ENCODE results near the gene ARID3B.
A peak's percentile ranks its signal among the peaks of the same experiment; 100 is the strongest.
"Not testable (repeated sequence)": the region's sequence is repeated elsewhere in the genome, so short reads cannot be mapped to it uniquely, and the experiment has no call there.

ARID3B gene, protein sequence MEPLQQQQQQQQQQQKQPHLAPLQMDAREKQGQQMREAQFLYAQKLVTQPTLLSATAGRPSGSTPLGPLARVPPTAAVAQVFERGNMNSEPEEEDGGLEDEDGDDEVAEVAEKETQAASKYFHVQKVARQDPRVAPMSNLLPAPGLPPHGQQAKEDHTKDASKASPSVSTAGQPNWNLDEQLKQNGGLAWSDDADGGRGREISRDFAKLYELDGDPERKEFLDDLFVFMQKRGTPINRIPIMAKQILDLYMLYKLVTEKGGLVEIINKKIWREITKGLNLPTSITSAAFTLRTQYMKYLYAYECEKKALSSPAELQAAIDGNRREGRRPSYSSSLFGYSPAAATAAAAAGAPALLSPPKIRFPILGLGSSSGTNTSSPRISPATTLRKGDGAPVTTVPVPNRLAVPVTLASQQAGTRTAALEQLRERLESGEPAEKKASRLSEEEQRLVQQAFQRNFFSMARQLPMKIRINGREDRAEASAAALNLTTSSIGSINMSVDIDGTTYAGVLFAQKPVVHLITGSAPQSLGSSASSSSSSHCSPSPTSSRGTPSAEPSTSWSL

DNA sequence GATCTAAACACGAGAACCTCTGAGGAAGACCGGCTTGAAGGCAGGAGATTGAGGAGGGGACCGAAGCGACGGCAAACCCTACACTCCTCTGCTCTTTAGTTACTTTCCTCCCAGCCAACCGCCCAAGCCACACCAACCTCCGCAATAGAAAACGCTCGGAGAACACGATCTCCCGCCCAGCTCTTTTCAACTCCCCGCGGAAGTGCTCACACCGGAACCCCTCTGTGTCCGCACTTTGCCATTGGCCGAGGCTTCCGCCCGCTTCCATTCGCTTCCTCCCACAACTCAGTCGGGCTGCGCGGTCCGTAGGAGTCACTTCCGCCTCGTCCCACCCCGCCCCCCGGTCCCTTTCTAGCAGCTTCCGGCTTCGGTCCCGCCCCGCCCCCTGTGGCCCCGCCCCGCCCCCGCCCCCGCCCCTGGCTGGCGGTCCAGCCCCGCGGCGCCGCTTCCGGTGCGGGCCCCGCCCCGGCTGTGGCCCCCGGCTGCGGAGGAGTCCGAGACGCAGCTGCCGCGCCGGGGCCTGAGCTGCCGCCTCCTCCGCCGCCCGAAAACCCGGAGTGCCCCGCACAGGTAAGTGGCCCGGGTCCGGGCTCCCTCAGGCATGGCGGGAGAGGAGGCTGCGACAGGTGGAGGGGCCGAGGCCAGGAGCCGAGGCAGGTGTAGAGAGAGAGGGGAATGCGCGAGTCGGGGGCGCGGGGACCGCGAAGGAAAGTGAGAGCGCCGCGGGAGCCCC lies at the start of gene ARID3B:
TSS of gene ARID3B (plus strand) at position 460 of the 733 bp plus-strand sequence. CDS start 2,717 bp downstream, outside the sequence.
- peak; percentile 87 for DNase-seq

- DNase-seq: no peak
Observed at GRCh38 chr15:74496648-74497047, 44.4 kb upstream of the ARID3B start.

- DNase-seq: peak; percentile 74
Observed at GRCh38 chr15:74497584-74497983, 43.4 kb upstream of the ARID3B start.

- DNase-seq: no peak
Observed at GRCh38 chr15:74499366-74499765, 41.7 kb upstream of the ARID3B start.

DNA sequence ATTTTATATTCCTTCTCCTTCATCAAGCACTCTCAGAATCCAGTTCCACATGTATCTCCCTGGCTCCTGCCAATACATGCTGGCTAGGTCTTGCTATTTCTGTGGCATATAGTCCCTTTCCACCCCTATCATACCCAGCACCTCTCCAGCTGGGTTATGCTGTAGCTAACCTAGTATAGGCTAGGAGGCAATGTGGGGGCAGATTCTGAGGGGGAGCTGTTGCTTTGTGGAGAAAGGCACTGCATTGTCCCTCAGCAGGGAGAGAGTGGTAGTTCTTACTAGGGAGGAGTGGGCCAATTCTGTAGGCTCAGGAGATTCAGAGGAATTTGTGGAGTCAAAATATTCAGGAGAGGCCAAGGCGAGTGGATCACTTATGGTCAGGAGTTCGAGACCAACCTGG lies 40.6 kb upstream of the ARID3B start:
- DNase-seq: no peak

- no peak for DNase-seq
Observed at GRCh38 chr15:74502301-74502700, 38.7 kb upstream of the ARID3B start.

GRCh38 chr15:74504418-74504817 lies 36.6 kb upstream of the ARID3B start:
- no peak for DNase-seq

GRCh38 chr15:74504836-74505235 lies 36.2 kb upstream of the ARID3B start:
- DNase-seq: no peak

DNA sequence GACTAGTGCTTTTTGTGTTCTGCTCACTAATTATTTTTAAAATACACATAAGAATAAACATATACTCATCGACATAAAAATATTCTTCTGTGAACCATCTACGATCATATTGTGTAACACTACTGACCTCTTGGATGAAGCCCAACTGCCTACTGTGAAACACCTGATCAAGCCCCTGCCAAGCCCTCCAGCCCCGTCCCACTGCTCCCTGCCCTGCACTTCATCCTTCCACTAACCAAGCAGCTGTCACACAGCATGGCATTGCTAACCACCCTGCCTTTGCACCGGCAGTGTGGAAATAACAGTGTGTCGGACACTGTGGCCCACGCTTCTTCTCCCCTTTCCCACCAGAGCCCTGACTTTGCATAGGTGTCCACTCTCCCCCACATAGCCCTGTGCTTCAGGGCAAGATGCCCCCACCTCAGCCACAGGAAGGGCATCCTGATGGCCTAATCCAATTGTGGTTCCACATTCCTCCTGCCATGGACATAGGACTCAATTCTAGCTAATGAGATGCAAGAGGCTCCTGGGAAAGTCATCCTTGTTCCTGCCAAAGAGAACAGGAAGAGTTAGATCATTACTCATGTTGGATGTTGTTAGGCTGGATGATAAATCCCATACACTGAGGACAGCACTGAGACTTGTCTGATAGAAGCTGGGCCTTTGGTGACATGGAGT lies 35.0 kb upstream of the ARID3B start:
- no peak for DNase-seq

GRCh38 chr15:74506515-74506840 lies 34.5 kb upstream of the ARID3B start:
- DNase-seq: no peak

DNA sequence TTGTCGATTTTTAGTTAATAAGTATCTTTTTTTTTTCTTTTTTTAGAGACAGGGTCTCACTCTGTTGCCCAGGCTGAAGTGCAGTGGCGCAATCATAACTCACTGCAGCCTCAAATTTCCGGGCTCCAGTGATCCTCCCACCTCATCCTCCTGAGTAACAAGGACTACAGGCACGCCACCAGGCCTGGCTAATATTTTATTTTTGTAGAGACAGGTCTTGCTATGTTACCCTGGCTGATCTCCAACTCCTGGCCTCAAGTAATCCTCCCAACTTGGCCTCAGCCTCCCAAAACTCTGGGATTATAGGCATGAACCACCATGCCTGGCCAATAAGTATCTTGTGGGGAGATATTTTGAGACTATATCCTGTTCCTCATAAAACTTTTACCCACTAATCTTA lies 29.4 kb upstream of the ARID3B start:
- DNase-seq: no peak

- not testable (repeated sequence) for DNase-seq
Observed at GRCh38 chr15:74514059-74514458, 27.0 kb upstream of the ARID3B start.

- no peak for DNase-seq
Observed at GRCh38 chr15:74517096-74517495, 23.9 kb upstream of the ARID3B start.

GRCh38 chr15:74519311-74519710 lies 21.7 kb upstream of the ARID3B start:
- no peak for DNase-seq

GRCh38 chr15:74520407-74520806 lies 20.6 kb upstream of the ARID3B start:
- no peak for DNase-seq

GRCh38 chr15:74523982-74524381 lies 17.0 kb upstream of the ARID3B start:
- DNase-seq: no peak

DNA sequence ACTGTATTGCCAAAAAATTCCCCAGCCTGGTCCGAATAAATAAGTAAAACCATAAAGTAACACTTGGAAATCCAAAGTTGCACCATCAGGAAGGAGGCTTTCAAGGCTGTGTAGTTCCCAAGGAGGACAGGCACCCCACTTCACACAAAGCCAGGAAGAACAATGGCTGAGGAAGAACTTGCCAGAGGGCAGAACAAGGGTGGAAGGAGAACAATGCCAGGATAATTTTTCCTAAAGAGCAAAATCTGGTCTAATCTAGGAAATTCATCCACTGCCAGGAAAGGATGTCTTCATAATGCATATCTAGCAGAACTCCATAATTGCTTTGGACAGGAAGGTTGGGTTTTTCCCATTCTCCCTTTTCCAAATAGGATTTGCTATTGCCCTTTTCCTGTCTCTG lies 15.7 kb upstream of the ARID3B start:
- no peak for DNase-seq

GRCh38 chr15:74525945-74526344 lies 15.1 kb upstream of the ARID3B start:
- no peak for DNase-seq

DNA sequence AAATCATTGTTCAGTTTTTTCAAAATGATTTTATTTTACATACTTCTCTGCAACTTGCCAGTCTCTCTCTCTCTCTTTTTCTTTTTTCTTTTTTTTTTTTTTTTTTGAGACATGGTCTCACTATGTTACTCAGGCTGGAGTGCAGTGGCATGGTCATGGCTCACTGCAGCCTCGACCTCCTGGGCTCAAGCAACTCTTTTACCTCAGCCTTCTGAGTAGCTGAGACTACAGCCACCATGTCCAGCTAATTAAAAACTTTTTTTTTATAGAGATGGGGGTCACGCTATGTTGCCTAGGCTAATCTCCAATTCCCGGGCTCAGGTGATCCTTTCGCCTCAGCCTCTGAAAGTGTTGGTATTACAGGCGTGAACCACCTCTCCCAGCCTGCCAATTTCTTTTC lies 12.1 kb upstream of the ARID3B start:
- no peak for DNase-seq

GRCh38 chr15:74529921-74530320 lies 11.1 kb upstream of the ARID3B start:
- DNase-seq: no peak

DNA sequence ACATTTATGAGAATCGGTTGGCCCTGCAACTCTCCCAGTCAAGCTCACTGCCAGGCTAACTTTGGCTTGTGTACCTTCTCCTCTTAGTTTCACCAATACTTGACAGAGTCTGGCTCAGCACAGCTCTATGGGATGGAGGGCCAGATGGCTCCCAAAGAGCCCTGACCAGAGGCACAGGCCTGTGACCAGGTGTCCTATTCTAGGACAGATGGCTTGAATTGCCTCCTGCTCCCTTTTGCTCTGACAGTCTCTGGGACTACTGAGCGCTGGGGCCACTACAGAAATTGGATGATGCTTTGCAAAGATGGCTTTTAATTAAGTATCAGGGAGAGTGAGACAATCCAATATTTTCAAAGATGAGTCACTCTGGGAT lies 10.3 kb upstream of the ARID3B start:
- no peak for DNase-seq

- DNase-seq: no peak
Observed at GRCh38 chr15:74531144-74531811, 9.7 kb upstream of the ARID3B start.

Measured in NCI-H1694 treated with DMSO at 0.1 percent for 48 hours (cell line).